Glutamatergic neuron (in vitro differentiated cells): ENCODE measurements around the gene GRB10. TPM values are rescaled to one million over a fixed set of nuclear protein-coding genes. Genes with fewer than 3 reads are reported as not detected.

Source experiments
- DNase-seq: peaks from one replicate; pipeline ENCODE4 v3.0.0; 2022
- H3K27ac Mint-ChIP-seq: one replicate; pipeline ENCODE4 v1.8.0; 2020; ENCODE audit warnings: mild to moderate bottlenecking, mixed read lengths, inconsistent platforms; ENCODE audit not compliant: unreplicated experiment
- H3K27me3 Mint-ChIP-seq: one replicate; pipeline ENCODE4 v1.8.0; 2020; ENCODE audit warnings: mild to moderate bottlenecking, moderate library complexity, mixed read lengths, inconsistent platforms; ENCODE audit not compliant: unreplicated experiment
- H3K36me3 Mint-ChIP-seq: one replicate; pipeline ENCODE4 v1.8.0; 2020; ENCODE audit warnings: mild to moderate bottlenecking, mixed read lengths, inconsistent platforms; ENCODE audit not compliant: unreplicated experiment
- H3K4me1 Mint-ChIP-seq: one replicate; pipeline ENCODE4 v1.8.0; 2020; ENCODE audit warnings: mild to moderate bottlenecking, low read depth, mixed read lengths, inconsistent platforms; ENCODE audit not compliant: unreplicated experiment
- H3K4me3 Mint-ChIP-seq: one replicate; pipeline ENCODE4 v1.8.0; 2020; ENCODE audit warnings: mild to moderate bottlenecking, mixed read lengths, inconsistent platforms; ENCODE audit not compliant: unreplicated experiment
- H3K9me3 Mint-ChIP-seq: one replicate; pipeline ENCODE4 v1.8.0; 2020; ENCODE audit warnings: mild to moderate bottlenecking, moderate library complexity, mixed read lengths, inconsistent platforms; ENCODE audit not compliant: unreplicated experiment
- CTCF ChIP-seq: fragments of 200-600 bp; sonication (generic); IDR thresholded peaks from one replicate; pipeline ENCODE4 v1.5.0; 2021; ENCODE audit not compliant: partially characterized antibody, unreplicated experiment
- total RNA-seq: library from RNA; stranded (reverse); fragmentation: NEBNext Ultra II Directional; extraction: Animal tissue kit (Norgen Biotek cat#: 25700); gene quantifications from one replicate; pipeline ENCODE4 v1.2.1, GENCODE V29; 2021; ENCODE audit not compliant: unreplicated experiment

The GRB10 gene
- total RNA-seq, 1 donor from 2014 or later = 182 TPM

- no peak for TF ChIP-seq CTCF
- peaks cover 1% of the 10 kb centered on the region for H3K27me3 Mint-ChIP-seq
- no peak for DNase-seq
- H3K4me1 Mint-ChIP-seq = no peaks in the 10 kb centered on the region
- H3K9me3 Mint-ChIP-seq = no peaks in the 10 kb centered on the region
- no peak overlapping the region for H3K4me3 Mint-ChIP-seq
- H3K27ac Mint-ChIP-seq = no peak overlapping the region
- peaks cover 5% of the 10 kb centered on the region for H3K36me3 Mint-ChIP-seq
Measured at GRCh38 chr7:50821457-50822008, 38.8 kb upstream of the GRB10 start.

- no peak overlapping the region for H3K27ac Mint-ChIP-seq
Measured at GRCh38 chr7:50818324-50818723, 35.6 kb upstream of the GRB10 start.

GRCh38 chr7:50817561-50817960 is 34.9 kb upstream of the GRB10 start:
- Mint-ChIP-seq H3K27me3 (peaks cover 1% of the 10 kb centered on the region), H3K4me1 (no peaks in the 10 kb centered on the region), H3K27ac (no peak overlapping the region), H3K4me3 (no peak overlapping the region), H3K36me3 (no peaks in the 10 kb centered on the region), H3K9me3 (no peaks in the 10 kb centered on the region)
- TF ChIP-seq CTCF = no peak
- no peak for DNase-seq

More at GRCh38 chr7:50818324-50818723, 35.6 kb upstream of the GRB10 start:
- no peak for DNase-seq
- Mint-ChIP-seq H3K36me3 (no peaks in the 10 kb centered on the region), H3K4me3 (no peak overlapping the region), H3K27me3 (peaks cover 1% of the 10 kb centered on the region), H3K4me1 (no peaks in the 10 kb centered on the region), H3K9me3 (no peaks in the 10 kb centered on the region)
- TF ChIP-seq CTCF = no peak

DNA sequence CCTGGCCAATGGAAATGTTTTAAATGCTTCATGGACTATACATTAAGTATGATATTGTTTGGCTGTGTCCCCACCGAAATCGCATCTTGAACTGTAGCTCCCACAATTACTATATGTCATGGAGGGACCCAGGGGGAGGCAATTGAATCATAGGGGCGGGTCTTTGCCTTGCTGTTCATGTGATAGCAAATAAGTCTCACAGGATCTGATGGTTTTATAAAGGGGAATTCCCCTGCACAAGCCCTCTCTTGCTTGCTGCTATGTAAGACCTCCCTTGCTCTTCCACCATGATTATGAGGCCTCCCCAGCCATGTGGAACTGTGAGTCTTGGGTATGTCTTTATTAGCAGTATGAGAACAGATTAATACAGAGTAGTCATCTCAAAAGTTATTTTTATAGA is 32.4 kb upstream of the GRB10 start:
- Mint-ChIP-seq H3K9me3 (no peaks in the 10 kb centered on the region), H3K36me3 (no peaks in the 10 kb centered on the region), H3K4me1 (no peaks in the 10 kb centered on the region), H3K4me3 (no peak overlapping the region), H3K27me3 (no peaks in the 10 kb centered on the region), H3K27ac (no peak overlapping the region)
- DNase-seq = no peak
- no peak for TF ChIP-seq CTCF

GRCh38 chr7:50814166-50814565 is 31.5 kb upstream of the GRB10 start:
- Mint-ChIP-seq H3K36me3 (peaks cover 4% of the 10 kb centered on the region), H3K4me1 (no peaks in the 10 kb centered on the region), H3K9me3 (no peaks in the 10 kb centered on the region), H3K27ac (no peak overlapping the region), H3K27me3 (no peaks in the 10 kb centered on the region), H3K4me3 (no peak overlapping the region)
- DNase-seq = no peak
- TF ChIP-seq CTCF = no peak
